ENCODE data around the gene LMAN1. TPM values are rescaled to one million over a fixed set of nuclear protein-coding genes. Genes with fewer than 3 reads are reported as not detected.

LMAN1 gene
- total RNA-seq, 4 donors from 2014 or later, result 122 to 198 (median 170) TPM

DNA sequence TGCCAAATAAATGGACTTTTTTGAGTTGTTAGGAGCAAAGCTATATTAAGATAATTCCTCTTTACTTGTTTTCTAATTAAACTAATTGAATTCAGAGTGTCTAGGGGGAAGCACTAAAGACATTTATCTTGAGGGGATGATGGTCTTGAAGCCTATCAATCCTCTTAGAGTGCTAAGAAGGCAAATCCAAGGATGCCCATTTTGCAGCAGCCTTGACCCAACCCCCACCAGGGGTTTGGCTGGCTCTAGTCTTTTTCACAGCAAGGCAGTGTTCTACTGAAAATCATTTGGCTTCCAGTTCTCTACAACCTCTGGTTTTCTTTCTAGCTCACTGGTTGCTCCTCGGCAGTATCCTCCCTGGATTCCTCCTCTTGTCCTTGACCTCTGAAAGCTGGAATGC, 79.3 kb downstream of the LMAN1 start:
- Histone ChIP-seq H3K27ac (no peak overlapping the region), H3K27me3 (peaks cover 16% of the 10 kb centered on the region), H3K9me3 (no peaks in the 10 kb centered on the region), H3K36me3 (no peaks in the 10 kb centered on the region), H3K4me3 (replicated peaks in 1 of 3) (no peak overlapping the region), H3K4me1 (no peaks in the 10 kb centered on the region)
- 44 to 69% methylated on average over 1 of the region's 1 CpG for WGBS, 2 donors
- TF ChIP-seq, protein P1, sequence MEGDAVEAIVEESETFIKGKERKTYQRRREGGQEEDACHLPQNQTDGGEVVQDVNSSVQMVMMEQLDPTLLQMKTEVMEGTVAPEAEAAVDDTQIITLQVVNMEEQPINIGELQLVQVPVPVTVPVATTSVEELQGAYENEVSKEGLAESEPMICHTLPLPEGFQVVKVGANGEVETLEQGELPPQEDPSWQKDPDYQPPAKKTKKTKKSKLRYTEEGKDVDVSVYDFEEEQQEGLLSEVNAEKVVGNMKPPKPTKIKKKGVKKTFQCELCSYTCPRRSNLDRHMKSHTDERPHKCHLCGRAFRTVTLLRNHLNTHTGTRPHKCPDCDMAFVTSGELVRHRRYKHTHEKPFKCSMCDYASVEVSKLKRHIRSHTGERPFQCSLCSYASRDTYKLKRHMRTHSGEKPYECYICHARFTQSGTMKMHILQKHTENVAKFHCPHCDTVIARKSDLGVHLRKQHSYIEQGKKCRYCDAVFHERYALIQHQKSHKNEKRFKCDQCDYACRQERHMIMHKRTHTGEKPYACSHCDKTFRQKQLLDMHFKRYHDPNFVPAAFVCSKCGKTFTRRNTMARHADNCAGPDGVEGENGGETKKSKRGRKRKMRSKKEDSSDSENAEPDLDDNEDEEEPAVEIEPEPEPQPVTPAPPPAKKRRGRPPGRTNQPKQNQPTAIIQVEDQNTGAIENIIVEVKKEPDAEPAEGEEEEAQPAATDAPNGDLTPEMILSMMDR (IDR thresholded peaks at IDR 0.05), result no peak
- no peak for TF ChIP-seq POLR2A (IDR thresholded peaks at IDR 0.05)
- intact Hi-C loops (cut with DNase I), result no loop called here
- no peak for DNase-seq

DNA sequence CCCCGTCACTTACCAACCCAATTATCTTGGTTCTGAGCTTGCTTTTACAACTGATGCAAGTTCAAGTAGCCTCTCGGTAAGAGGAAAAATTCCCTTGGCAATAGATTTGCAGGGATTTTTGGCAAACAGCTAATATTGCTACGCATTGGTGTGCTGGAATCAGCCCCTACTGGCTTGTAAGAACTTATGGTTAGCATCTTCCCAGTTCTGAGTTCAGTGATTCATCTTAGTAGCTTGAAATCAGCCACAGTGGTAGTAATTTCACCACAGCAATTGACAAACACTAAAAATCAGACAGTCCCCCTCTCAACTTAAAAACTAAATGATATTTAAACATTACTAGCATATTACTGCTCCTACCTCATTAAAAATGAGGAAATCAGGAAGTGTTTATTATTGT, 79.9 kb downstream of the LMAN1 start:
- DNase-seq, result no peak
- H3K4me1 ChIP-seq, result peaks cover 0 to 1% of the 10 kb centered on the region in 2 donors
- H3K27ac ChIP-seq, result no peak overlapping the region
- no peak overlapping the region for H3K4me3 ChIP-seq (replicated peaks in 1 of 3)
- no peaks in the 10 kb centered on the region for H3K9me3 ChIP-seq
- H3K36me3 ChIP-seq, result no peaks in the 10 kb centered on the region
- peaks cover 22% of the 10 kb centered on the region for H3K27me3 ChIP-seq
- intact Hi-C loops (cut with DNase I), result no loop called here
- TF ChIP-seq POLR2A (IDR thresholded peaks at IDR 0.05), result no peak
- TF ChIP-seq, protein P1 (IDR thresholded peaks at IDR 0.05), result no peak
- 66 to 75% methylated on average over 3 of the region's 3 CpGs for WGBS, 2 donors

DNA sequence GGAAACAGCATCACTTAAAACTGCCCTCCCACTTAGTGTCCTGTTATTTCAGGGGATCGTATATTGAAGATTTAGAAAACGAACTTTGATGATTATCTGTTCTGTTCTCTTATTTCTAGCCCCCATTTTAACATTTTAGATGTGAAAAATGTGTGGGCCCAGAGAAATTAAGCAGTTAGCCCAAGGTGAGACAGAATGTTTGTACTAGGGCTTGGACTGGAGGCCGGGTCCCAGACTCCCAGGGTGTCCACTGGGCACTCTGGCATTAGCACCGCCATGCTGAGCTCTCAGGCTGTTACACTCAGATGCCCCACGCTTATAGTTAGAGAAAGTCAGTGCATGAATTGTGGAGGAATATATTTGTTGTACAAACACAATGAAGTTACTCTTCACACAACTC, 80.3 kb downstream of the LMAN1 start:
- Histone ChIP-seq H3K27me3 (peaks cover 26% of the 10 kb centered on the region), H3K27ac (no peak overlapping the region)
- 71 to 75% methylated on average over 5 of the region's 5 CpGs for WGBS, 2 donors

More for the DNA sequence above, 80.3 kb downstream of the LMAN1 start:
- Histone ChIP-seq H3K4me1 (peaks cover 1 to 5% of the 10 kb centered on the region in 2 donors), H3K9me3 (no peaks in the 10 kb centered on the region), H3K4me3 (replicated peaks in 1 of 3) (no peak overlapping the region), H3K36me3 (no peaks in the 10 kb centered on the region)
- intact Hi-C loops (cut with DNase I), result no loop called here
- TF ChIP-seq POLR2A (IDR thresholded peaks at IDR 0.05), result no peak
- TF ChIP-seq, protein P1 (IDR thresholded peaks at IDR 0.05), result no peak
- no peak for DNase-seq

Other genes with a start within 250 kb of the LMAN1 start
- gene SEC11C, start 219.4 kb downstream of the LMAN1 start, total RNA-seq, result 100 to 1,000 TPM in 2 of 4 donors, 10 to 100 TPM in 2; 62.2 to 198 (median 118) TPM
- gene GRP, start 139.1 kb downstream of the LMAN1 start, total RNA-seq, result 1 to 10 TPM in 2 of 4 donors, under 1 TPM in 1, not detected in 1; 0.67 to 8.6 (median 2.9) TPM
- not detected for gene RAX, start 85.8 kb downstream of the LMAN1 start, total RNA-seq
- not detected for gene CPLX4, start 40.6 kb downstream of the LMAN1 start, total RNA-seq

All from thyroid gland (tissue), 4 donors.